ENCODE measurements around the gene CLEC20A. TPM values are rescaled to one million over a fixed set of nuclear protein-coding genes. Genes with fewer than 3 reads are reported as not detected.
A peak's percentile ranks its signal among the peaks of the same experiment; 100 is the strongest.

CLEC20A gene
- total RNA-seq, 1 donor from 2014 or later: not detected

DNA sequence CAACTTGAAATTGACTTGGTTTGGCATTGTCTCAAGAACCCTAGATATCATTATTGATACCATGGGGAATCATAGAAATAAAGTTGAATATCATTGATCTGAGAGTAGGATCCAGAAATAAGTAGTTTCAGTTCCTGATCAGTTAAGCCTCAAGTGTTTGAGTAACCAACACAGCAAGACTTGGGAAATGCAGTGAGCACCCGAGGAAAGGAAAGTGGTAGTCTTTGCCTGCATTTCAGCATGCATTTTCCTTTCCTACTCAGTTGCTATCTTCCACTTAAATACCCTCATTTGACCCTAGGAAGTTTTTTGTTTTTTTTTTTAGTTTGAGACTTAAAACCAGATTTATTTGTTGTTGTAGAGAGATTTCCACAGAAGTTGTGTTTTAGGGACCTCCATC lies 18.9 kb downstream of the CLEC20A start:
- DNase-seq (ENCODE audit: low spot score in 2 of 2, unreplicated experiment in 2 of 2): no peak
- peaks cover 3% of the 10 kb centered on the region for H3K9me3 Mint-ChIP-seq
- H3K27me3 Mint-ChIP-seq (ENCODE audit: low read depth): no peaks in the 10 kb centered on the region
- peaks cover 24% of the 10 kb centered on the region for H3K36me3 Mint-ChIP-seq
- H3K27ac Mint-ChIP-seq: no peak overlapping the region
- no peaks in the 10 kb centered on the region for H3K4me1 Mint-ChIP-seq
- H3K4me3 Mint-ChIP-seq: no peak overlapping the region
- TF ChIP-seq, protein P1, sequence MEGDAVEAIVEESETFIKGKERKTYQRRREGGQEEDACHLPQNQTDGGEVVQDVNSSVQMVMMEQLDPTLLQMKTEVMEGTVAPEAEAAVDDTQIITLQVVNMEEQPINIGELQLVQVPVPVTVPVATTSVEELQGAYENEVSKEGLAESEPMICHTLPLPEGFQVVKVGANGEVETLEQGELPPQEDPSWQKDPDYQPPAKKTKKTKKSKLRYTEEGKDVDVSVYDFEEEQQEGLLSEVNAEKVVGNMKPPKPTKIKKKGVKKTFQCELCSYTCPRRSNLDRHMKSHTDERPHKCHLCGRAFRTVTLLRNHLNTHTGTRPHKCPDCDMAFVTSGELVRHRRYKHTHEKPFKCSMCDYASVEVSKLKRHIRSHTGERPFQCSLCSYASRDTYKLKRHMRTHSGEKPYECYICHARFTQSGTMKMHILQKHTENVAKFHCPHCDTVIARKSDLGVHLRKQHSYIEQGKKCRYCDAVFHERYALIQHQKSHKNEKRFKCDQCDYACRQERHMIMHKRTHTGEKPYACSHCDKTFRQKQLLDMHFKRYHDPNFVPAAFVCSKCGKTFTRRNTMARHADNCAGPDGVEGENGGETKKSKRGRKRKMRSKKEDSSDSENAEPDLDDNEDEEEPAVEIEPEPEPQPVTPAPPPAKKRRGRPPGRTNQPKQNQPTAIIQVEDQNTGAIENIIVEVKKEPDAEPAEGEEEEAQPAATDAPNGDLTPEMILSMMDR (IDR thresholded peaks at IDR 0.05; ENCODE audit: unreplicated experiment): no peak

DNA sequence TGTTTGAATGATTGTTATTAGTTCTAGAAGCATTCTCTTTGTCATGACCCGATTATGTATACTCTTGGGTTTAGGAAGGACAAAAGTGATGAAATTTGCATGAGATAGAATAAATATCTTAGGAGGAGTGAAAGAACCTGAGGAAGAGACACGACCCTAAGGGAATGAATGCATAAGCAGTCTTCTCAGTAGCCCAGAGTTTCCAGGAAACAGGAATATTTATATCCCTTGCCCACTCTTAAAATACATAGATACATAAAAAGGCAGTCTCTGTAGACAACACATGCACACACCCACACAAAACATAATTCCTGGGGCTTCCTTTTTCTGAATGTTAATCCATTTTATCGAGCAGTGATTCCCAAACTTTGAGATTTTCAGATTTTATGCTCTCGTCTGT lies 19.4 kb downstream of the CLEC20A start:
- H3K9me3 Mint-ChIP-seq: peaks cover 3% of the 10 kb centered on the region
- peaks cover 4% of the 10 kb centered on the region for H3K4me1 Mint-ChIP-seq
- TF ChIP-seq, protein P1 (IDR thresholded peaks at IDR 0.05; ENCODE audit: unreplicated experiment): no peak
- H3K27me3 Mint-ChIP-seq (ENCODE audit: low read depth): no peaks in the 10 kb centered on the region
- DNase-seq (ENCODE audit: low spot score in 2 of 2, unreplicated experiment in 2 of 2): no peak
- H3K4me3 Mint-ChIP-seq: no peak overlapping the region
- H3K36me3 Mint-ChIP-seq: peaks cover 27% of the 10 kb centered on the region
- H3K27ac Mint-ChIP-seq: no peak overlapping the region

DNA sequence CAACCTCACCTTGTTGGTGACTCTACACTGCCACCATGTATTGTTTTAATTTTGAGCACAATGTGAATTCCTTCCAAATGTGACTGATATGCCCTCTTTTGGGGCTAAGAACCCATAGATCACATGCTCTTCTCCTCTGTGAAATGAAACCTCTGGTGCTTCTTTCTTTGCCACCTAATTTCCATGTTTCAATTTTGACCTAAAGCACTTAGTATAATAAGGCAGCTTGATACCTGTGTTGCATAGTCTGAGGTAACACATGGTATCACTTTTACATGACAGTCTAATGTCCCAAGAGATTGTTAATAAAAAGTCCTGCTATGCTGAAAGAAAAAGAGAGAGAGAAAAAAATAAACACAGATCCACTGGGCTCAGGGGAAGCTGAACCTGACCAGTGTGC lies 24.2 kb downstream of the CLEC20A start:
- no peak for DNase-seq (ENCODE audit: low spot score in 2 of 2, unreplicated experiment in 2 of 2)
- Mint-ChIP-seq H3K27me3 (ENCODE audit: low read depth) (no peaks in the 10 kb centered on the region), H3K4me1 (peaks cover 32% of the 10 kb centered on the region), H3K9me3 (no peaks in the 10 kb centered on the region), H3K4me3 (no peak overlapping the region), H3K27ac (peak overlapping the region; percentile 95), H3K36me3 (peaks cover 31% of the 10 kb centered on the region)
- TF ChIP-seq, protein P1 (IDR thresholded peaks at IDR 0.05; ENCODE audit: unreplicated experiment): no peak

DNA sequence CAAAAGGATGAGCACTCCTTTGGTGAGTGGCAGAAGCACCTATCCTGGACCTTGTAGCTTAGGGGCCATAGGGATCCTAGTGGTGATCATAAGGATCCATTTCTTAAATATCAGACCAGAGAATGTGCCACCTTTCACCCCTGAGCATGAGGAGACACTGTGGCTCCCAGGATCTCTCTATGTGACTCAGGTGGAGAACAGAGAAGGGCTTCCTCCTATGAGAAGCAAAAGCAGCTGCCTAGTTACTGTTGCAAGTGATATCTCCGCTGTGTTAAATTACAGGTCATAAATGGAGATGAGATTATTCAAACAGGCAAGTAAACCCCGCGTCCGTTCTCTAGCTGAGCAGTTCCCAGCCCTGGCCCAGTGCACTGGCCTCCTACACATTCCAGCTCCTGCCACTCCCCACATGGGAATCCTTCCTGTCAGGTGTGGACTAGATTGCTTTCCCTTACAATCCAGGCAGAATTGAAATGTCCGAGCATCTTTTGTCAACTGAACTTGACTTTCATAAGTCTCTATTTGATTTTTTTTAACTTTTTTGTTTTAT lies 26.3 kb downstream of the CLEC20A start:
- H3K4me3 Mint-ChIP-seq: no peak overlapping the region
- peak overlapping the region; percentile 97 for H3K27ac Mint-ChIP-seq
- no peaks in the 10 kb centered on the region for H3K27me3 Mint-ChIP-seq (ENCODE audit: low read depth)
- H3K36me3 Mint-ChIP-seq: peaks cover 39% of the 10 kb centered on the region
- TF ChIP-seq, protein P1 (IDR thresholded peaks at IDR 0.05; ENCODE audit: unreplicated experiment): no peak
- peaks cover 32% of the 10 kb centered on the region for H3K4me1 Mint-ChIP-seq
- H3K9me3 Mint-ChIP-seq: no peaks in the 10 kb centered on the region
- DNase-seq (ENCODE audit: low spot score in 2 of 2, unreplicated experiment in 2 of 2): peak in 1 of 2 experiments; percentile 69

DNA sequence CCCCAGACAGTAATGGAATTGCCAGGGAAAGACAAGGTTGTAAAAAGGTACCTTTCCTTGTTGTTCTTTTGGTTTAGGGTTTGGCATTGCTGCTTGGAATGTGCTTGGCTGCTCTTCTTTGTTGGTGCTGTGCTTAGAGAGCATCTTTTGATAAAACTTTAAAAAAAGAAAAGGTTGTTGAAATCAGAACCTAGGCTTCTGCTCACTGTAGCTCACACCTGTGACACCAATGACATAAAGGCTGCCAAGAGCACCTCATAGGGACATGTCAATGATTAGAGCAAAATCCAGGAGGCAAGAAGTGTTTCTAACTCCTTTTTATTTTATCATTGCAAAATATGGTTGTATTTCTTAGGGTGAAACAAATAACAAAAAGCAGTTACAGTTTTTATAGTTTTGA lies 28.9 kb downstream of the CLEC20A start:
- Mint-ChIP-seq H3K4me1 (peaks cover 32% of the 10 kb centered on the region), H3K27ac (no peak overlapping the region), H3K9me3 (no peaks in the 10 kb centered on the region), H3K27me3 (ENCODE audit: low read depth) (no peaks in the 10 kb centered on the region), H3K4me3 (no peak overlapping the region), H3K36me3 (peaks cover 34% of the 10 kb centered on the region)
- no peak for DNase-seq (ENCODE audit: low spot score in 2 of 2, unreplicated experiment in 2 of 2)
- TF ChIP-seq, protein P1 (IDR thresholded peaks at IDR 0.05; ENCODE audit: unreplicated experiment): no peak

DNA sequence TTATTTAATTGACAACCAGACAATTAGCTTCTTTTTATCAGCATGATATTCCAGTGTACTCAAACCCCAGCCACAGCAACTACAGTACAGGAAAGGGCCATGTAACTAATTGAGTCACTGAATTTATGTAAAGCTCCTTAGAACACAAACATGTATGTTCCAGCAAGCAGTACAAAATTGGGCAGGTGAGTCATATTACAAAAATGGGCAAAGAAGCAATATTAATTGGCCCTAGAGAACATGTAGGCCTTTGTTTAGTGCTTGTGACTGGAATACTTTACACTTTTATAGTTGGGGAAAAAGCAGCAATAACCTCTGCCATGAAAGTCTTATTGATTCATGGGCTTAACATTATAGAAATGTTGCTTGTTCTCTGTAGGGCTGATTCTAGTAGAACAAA lies 31.8 kb downstream of the CLEC20A start:
- TF ChIP-seq, protein P1 (IDR thresholded peaks at IDR 0.05; ENCODE audit: unreplicated experiment): no peak
- Mint-ChIP-seq H3K4me1 (peaks cover 7% of the 10 kb centered on the region), H3K36me3 (peaks cover 38% of the 10 kb centered on the region), H3K27me3 (ENCODE audit: low read depth) (no peaks in the 10 kb centered on the region), H3K4me3 (no peak overlapping the region), H3K27ac (no peak overlapping the region), H3K9me3 (no peaks in the 10 kb centered on the region)
- DNase-seq (ENCODE audit: low spot score in 2 of 2, unreplicated experiment in 2 of 2): no peak
